ENCODE measurements around the gene HOXA1. TPM values are rescaled to one million over a fixed set of nuclear protein-coding genes. Genes with fewer than 3 reads are reported as not detected.

The HOXA1 gene
- total RNA-seq, 2 experiments from 2014 or later: 0.24 to 0.35 TPM

GRCh38 chr7:27114881-27115220 is 19.1 kb upstream of the HOXA1 start:
- Mint-ChIP-seq H3K27me3 (peaks cover 6% of the 10 kb centered on the region), H3K9me3 (no peaks in the 10 kb centered on the region), H3K27ac (no peak overlapping the region), H3K36me3 (no peaks in the 10 kb centered on the region), H3K4me1 (no peaks in the 10 kb centered on the region), H3K4me3 (no peak overlapping the region)
- DNase-seq: no peak

GRCh38 chr7:27113991-27114769 is 18.4 kb upstream of the HOXA1 start:
- H3K27ac Mint-ChIP-seq: no peak overlapping the region
- H3K36me3 Mint-ChIP-seq: no peaks in the 10 kb centered on the region
- DNase-seq: no peak
- H3K9me3 Mint-ChIP-seq: no peaks in the 10 kb centered on the region
- H3K4me3 Mint-ChIP-seq: no peak overlapping the region
- H3K4me1 Mint-ChIP-seq: no peaks in the 10 kb centered on the region
- H3K27me3 Mint-ChIP-seq: peaks cover 6% of the 10 kb centered on the region

DNA sequence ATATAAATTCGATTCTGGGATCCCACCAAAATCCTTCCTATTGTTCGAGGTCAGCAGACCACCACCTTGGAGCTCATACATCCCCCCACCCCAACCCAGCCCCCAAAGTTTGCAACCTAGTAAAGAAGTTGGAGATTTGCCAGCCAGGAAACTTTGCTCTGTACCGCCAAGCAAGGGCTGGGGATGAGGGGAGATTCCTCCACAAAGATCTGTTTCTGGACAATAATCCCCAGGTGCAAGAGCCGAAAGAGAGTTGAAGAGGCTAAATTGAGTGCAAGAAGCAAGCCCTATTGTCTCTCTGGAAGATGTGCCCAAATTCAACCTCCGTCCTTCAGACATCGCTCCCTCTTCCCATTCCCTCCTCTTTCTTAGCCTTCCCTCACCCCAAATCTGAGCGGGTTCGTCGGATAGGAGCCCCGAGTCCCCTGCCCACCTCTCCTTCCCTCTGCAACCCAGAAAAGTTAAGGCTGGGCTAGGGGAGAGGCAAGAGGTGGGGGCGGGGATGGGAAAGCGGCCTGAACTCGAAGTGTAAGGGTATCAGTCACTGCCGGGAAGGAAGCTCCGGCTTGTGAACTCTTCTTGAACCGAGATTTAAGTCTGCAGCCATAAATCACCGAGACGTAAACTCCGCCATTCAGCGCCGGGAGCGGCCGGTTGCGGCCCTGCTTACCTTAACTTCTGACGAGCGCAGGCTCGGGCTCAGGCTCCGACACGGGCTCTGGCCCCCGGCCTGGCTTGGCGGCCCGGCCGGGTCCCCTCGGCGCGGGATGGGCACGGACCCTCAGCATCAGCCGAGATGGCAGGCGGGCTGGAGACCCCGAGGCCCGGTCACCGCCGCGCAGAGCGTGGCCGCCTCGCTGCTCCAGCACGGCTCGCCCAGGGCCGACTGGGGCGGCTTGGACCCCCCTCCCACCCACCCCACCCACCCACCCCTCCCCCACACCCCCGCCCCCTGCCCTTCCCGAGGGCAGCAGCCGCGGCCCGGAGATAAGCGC is 17.5 kb upstream of the HOXA1 start:
- Mint-ChIP-seq H3K9me3 (no peaks in the 10 kb centered on the region), H3K36me3 (no peaks in the 10 kb centered on the region), H3K27me3 (peaks cover 6% of the 10 kb centered on the region), H3K27ac (no peak overlapping the region), H3K4me1 (no peaks in the 10 kb centered on the region), H3K4me3 (no peak overlapping the region)
- DNase-seq: no peak

DNA sequence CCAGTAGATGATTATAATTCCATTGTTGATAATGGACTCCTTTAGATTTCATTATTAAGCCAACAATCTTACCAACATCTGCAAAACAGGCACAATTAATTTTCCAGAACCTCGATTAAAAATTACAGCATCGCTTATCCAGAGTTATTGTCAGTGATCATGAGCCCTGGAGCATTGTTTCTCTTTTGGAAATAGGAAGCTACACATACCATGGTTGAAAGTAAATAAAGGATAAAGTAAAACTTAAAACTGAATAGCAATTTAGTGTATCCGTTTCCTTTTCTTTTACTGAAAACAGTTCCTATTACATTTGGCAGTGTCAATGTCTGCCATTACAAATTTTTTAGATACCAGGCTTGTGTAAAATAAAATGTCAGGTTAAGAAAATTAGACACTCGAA is 16.6 kb upstream of the HOXA1 start:
- DNase-seq: no peak
- H3K9me3 Mint-ChIP-seq: no peaks in the 10 kb centered on the region
- no peak overlapping the region for H3K27ac Mint-ChIP-seq
- H3K27me3 Mint-ChIP-seq: peaks cover 2% of the 10 kb centered on the region
- no peaks in the 10 kb centered on the region for H3K4me1 Mint-ChIP-seq
- no peaks in the 10 kb centered on the region for H3K36me3 Mint-ChIP-seq
- no peak overlapping the region for H3K4me3 Mint-ChIP-seq

- Mint-ChIP-seq H3K27ac (no peak overlapping the region), H3K27me3 (peaks cover 2% of the 10 kb centered on the region), H3K9me3 (no peaks in the 10 kb centered on the region), H3K4me1 (no peaks in the 10 kb centered on the region), H3K4me3 (no peak overlapping the region), H3K36me3 (no peaks in the 10 kb centered on the region)
- DNase-seq: no peak
Observed at GRCh38 chr7:27111751-27112277, 16.0 kb upstream of the HOXA1 start.

DNA sequence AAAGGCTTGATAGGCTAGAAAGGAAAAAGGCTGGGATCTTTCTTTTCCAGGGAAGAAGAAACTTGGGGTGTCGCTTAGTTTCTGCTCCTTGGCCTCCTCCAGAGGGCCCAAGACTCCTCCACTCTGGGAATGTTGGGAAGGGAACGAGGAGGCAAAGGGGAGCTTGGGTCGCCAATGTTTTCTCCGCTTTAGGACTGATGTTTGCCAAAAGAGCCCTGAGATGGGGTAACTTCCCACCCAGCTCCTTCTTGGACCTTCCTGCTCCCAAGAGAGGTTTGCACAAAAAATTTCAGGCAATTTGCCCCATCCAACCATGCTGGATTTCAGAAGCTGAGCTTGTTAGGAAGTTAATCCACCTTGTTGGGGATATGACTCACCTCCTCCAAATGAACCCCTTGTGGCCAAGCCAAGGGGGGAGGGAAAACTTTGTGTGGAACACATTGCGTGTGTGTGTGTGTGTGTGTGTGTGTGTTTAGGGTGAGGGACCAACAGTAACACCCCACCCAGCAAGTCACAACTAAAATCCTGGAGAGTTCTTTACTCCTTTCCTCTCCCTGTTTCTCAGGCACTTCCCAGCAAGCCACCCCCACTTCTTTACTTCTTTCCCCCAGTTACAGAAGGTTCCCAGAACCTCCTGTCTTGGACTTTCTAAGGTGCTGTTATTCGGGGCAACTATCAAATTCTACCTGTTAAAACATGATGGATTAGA is 15.4 kb upstream of the HOXA1 start:
- H3K27me3 Mint-ChIP-seq: peaks cover 3% of the 10 kb centered on the region
- no peaks in the 10 kb centered on the region for H3K36me3 Mint-ChIP-seq
- H3K27ac Mint-ChIP-seq: no peak overlapping the region
- no peaks in the 10 kb centered on the region for H3K4me1 Mint-ChIP-seq
- DNase-seq: no peak
- no peak overlapping the region for H3K4me3 Mint-ChIP-seq
- H3K9me3 Mint-ChIP-seq: no peaks in the 10 kb centered on the region

DNA sequence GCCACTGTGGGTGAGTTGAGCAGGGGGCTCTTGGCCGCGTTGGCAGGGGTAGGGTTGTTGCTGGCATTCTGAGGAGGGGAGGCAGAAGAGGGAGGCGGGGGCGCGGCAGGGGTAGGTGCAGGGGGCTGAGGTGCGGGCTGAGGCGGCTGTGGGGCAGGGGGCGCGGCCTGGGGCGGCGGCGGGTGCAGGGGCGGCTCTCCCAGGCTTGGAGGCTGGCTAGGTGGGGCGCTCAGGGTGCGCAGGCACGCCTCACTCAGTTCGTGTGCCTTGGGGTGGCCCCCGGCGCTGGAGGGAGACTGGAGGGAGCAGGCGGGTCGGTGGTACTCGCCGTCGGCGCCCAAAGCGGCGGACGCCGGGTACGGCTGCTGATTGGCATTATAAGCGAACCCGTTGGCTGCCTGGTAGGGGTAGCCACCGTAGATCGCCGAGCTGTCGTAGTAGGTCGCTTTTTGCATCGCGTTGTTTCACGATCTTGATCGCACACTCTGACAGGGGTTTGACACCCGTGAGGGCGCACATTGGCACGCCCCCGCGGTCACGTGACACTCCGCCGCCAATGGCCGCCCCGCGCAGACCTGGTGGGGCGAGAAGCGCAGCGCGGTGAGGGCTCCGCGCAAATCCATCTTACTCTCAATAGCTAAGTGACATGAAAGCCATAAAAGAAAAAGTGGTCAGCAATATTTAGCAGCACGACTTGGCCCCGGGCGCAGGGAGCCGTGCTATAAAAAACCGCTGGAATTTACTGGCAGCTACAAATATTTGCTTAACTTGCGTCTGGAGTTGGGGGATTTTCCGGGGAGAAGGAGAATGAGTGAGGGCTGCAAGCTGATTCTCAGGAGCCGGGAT is 14.6 kb upstream of the HOXA1 start:
- Mint-ChIP-seq H3K4me3 (no peak overlapping the region), H3K27me3 (peaks cover 11% of the 10 kb centered on the region), H3K9me3 (no peaks in the 10 kb centered on the region), H3K4me1 (no peaks in the 10 kb centered on the region), H3K36me3 (no peaks in the 10 kb centered on the region), H3K27ac (no peak overlapping the region)
- no peak for DNase-seq

DNA sequence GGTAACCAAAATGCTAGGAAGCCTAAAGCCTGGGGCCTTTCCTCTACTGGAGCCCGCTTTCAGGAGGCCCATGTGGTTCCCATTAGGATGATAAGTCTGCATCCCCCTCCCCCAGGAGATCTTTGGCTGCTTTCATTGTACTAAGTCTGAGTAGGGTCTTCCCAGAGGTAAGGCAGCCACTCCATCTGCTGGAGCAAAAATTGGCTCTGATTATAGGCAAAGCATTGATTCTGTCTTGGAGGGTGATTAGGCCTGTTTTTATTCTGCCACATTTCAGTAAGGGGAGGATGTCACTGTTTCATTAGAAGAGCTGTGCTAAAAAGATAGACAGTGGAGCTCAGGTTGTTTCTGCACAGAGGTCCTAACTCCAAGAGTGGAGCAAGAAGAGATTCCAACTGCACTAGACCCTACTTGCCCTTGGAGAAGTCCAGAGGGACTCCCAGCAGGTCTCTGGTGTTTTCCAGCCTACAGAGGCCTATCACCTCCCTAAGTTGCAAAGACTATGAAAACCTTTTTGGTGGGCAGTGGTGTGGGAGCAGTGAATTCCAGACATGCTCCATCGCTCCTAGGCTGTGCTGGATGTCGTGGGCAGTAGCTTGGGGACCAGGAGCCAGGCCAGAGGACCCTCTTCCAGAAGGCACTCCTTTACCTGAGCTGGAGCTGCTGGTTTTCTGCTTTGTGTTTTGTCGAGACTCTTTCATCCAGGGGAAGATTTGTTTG is 13.8 kb upstream of the HOXA1 start:
- H3K4me1 Mint-ChIP-seq: no peaks in the 10 kb centered on the region
- H3K9me3 Mint-ChIP-seq: no peaks in the 10 kb centered on the region
- no peak overlapping the region for H3K4me3 Mint-ChIP-seq
- H3K27ac Mint-ChIP-seq: no peak overlapping the region
- peaks cover 19% of the 10 kb centered on the region for H3K27me3 Mint-ChIP-seq
- no peaks in the 10 kb centered on the region for H3K36me3 Mint-ChIP-seq
- no peak for DNase-seq

DNA sequence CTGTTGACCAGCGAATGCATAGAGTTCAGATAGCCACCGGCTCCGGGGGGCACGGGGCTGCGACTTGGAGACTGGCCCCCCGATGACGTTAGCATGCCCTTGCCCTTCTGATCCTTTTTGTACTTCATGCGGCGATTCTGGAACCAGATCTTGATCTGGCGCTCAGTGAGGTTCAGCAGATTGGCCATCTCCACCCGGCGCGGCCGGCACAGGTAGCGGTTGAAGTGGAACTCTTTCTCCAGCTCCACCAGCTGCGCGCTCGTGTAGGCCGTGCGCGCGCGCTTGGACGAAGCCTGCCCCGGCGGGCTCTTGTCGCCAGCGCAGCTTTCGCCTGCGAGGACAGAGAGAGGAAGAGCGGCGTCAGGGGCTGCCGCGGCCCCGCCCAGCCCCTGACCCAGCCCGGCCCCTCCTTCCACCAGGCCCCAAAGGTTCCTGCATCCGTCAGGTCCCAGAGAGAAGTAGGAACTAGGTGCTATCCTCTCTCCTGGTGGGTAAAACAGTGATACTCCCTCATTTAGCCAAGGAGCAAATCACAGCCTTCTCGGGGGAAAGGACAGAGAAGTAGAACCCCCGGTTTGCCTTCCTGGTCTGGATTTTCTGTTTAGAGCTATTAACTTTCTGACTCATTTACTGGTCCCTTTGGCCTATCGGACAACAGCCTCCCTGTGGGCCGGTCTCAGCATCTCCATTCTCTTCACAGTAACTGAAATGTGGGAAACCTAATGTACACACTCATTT is 12.8 kb upstream of the HOXA1 start:
- H3K27me3 Mint-ChIP-seq: peaks cover 30% of the 10 kb centered on the region

DNA sequence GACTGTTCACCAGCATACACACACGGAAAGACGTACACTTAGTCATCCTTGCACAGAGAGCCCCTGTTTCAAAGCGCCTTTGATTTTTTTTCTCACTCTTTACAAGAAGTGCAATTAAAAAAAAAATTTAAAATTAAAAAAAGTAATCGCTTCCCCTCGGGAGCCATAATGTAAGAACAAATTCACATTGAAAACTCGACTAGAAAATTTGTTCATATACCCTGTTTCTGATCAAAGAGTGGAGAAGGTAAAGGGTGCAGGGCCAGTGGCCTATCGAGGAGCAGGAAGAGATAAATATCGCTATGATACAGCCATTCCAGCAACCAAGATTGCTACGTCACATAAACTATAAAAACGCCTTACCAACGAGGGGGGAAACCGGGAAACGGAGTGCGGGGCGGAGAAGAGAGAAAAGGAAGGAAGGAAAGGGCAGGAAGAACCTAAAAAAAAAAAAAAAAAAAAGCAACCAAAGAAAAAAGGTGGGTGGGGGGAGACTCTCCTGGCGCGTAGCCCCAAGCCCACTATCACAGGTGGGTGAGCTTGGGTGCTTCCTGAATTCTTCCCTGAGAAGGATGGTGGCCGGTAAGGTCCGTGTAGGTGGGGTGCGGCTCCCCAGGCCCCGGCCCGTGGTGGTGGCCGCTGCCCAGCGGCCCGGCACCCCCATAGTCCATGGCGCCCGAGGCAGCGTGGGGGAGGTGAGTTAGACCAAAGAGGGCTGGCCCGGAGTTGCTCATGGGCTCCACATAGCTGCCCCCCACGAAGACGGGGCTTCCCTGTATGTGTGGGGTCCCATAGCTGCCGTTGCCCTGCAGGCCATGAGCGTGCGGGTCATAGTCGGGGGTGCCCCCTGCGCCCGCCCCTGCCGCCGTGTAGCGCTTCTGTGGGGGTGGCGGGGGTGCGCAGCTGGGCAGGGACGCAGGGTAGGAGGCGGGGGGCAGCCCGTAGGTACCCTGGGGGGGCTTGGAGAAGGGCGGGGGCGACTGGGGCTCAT is 11.9 kb upstream of the HOXA1 start:
- no peak overlapping the region for H3K4me3 Mint-ChIP-seq
- H3K27ac Mint-ChIP-seq: no peak overlapping the region
- H3K9me3 Mint-ChIP-seq: no peaks in the 10 kb centered on the region
- H3K36me3 Mint-ChIP-seq: no peaks in the 10 kb centered on the region
- H3K27me3 Mint-ChIP-seq: peaks cover 38% of the 10 kb centered on the region
- DNase-seq: no peak
- peaks cover 4% of the 10 kb centered on the region for H3K4me1 Mint-ChIP-seq

More for the DNA sequence above, 12.8 kb upstream of the HOXA1 start:
- Mint-ChIP-seq H3K4me3 (no peak overlapping the region), H3K36me3 (no peaks in the 10 kb centered on the region), H3K4me1 (no peaks in the 10 kb centered on the region), H3K27ac (no peak overlapping the region), H3K9me3 (no peaks in the 10 kb centered on the region)
- no peak for DNase-seq

DNA sequence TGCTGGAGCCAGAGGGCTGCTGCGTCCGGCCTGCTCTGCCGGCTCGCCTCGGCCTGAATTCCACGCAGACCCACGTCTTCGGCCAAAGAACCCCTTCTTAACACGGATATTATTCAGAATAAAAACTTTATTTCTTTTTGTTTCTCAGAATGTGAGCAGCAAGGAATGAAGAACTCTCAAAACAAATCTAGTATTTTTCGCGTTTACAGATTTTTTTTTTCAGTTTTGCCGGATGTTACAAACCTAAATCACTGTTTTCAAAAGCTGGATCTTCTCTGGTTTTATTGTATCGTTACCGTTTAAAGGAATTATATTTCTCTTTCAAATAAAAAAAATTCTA is 11.1 kb upstream of the HOXA1 start:
- Mint-ChIP-seq H3K27me3 (peaks cover 47% of the 10 kb centered on the region), H3K9me3 (no peaks in the 10 kb centered on the region), H3K4me1 (peaks cover 7% of the 10 kb centered on the region), H3K27ac (no peak overlapping the region), H3K36me3 (no peaks in the 10 kb centered on the region), H3K4me3 (no peak overlapping the region)
- no peak for DNase-seq

DNA sequence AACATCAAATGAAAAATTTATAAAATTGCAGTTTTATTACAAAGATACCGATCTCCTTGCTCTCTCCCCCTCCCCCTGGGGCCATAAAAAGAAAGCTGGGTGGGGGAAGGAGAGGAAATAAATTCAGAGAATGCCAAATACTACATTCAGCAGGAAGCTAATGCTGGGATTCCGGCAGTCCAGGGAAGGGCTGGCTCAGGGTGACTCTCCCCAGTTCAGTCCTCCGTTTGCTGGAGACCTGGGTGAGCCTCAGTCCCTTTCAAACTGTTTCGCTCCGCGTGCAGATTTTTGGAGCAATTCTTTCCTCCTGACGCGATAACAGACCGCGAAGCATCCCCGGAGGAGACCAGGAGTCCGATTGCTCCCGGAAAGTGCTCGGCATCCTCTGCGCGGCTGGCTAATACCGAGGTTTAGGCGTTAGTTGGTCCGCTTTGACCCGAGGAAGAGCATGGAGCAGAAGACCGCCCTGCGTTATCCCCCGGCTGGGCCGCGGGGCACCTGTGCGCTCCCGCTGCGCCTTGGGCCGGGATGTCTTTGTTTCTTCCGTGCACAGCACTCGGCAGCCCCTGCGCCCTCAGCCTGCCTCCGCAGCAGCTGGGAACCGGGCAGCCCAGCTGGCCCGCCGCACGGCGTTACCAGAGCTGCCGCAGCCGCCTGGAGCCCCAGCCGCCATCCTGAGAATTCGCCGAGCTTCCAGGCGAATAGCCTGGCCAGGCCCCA is 10.5 kb upstream of the HOXA1 start:
- no peak overlapping the region for H3K4me3 Mint-ChIP-seq
- H3K27ac Mint-ChIP-seq: no peak overlapping the region
- no peaks in the 10 kb centered on the region for H3K9me3 Mint-ChIP-seq
- H3K36me3 Mint-ChIP-seq: peaks cover 2% of the 10 kb centered on the region
- H3K27me3 Mint-ChIP-seq: peaks cover 49% of the 10 kb centered on the region
- DNase-seq: no peak
- peaks cover 7% of the 10 kb centered on the region for H3K4me1 Mint-ChIP-seq

All from activated naive CD8-positive, alpha-beta T cell treated with anti-CD3 and anti-CD28 coated beads for 36 hours (primary cell).